ENCODE data around the gene PET117. TPM values are rescaled to one million over a fixed set of nuclear protein-coding genes. Genes with fewer than 3 reads are reported as not detected.

PET117 gene
- total and polyA plus RNA-seq, 3 donors from 2014 or later, result 13.3 to 17.5 (median 14.4) TPM

Small RNA genes within 50 kb of the gene (small RNA-seq; reads per million reads assigned to genes)
- gene RF00019 (0 reads per million in 2 donors), gene RNU7-137P (0 reads per million in 2 donors)

Other genes with a start within 250 kb of the PET117 start
- 100 to 1,000 TPM; 110 to 116 TPM for gene SNX5, start 169.1 kb upstream of the PET117 start, total RNA-seq
- 72.3 TPM for gene SNX5, start 169.1 kb upstream of the PET117 start, polyA plus RNA-seq (ENCODE audit: insufficient read depth, low read depth, low replicate concordance)
- gene MGME1, start 168.8 kb upstream of the PET117 start, total RNA-seq, result 10 to 100 TPM; 15.5 to 17.4 TPM
- 22.3 TPM for gene MGME1, start 168.8 kb upstream of the PET117 start, polyA plus RNA-seq (ENCODE audit: insufficient read depth, low read depth, low replicate concordance)
- 1 to 10 TPM; 4.8 to 7.2 TPM for gene OVOL2, start 79.9 kb upstream of the PET117 start, total RNA-seq
- 22.7 TPM for gene OVOL2, start 79.9 kb upstream of the PET117 start, polyA plus RNA-seq (ENCODE audit: insufficient read depth, low read depth, low replicate concordance)
- 10 to 100 TPM; 22.3 to 24.2 TPM for gene KAT14, start within 50 bp of the PET117 start, total RNA-seq
- gene KAT14, start within 50 bp of the PET117 start, polyA plus RNA-seq (ENCODE audit: insufficient read depth, low read depth, low replicate concordance), result 19.8 TPM
- 10 to 100 TPM; 13.2 to 17.0 TPM for gene ZNF133, start 150.7 kb downstream of the PET117 start, total RNA-seq
- gene ZNF133, start 150.7 kb downstream of the PET117 start, polyA plus RNA-seq (ENCODE audit: insufficient read depth, low read depth, low replicate concordance), result 17.1 TPM

Measured in testis (tissue), 3 donors.